ENCODE results near the gene FAHD1. TPM values are rescaled to one million over a fixed set of nuclear protein-coding genes. Genes with fewer than 3 reads are reported as not detected.

Gene FAHD1
- total RNA-seq, 3 donors from 2014 or later = 27.2 to 35.4 (median 29.7) TPM

Other genes with a start within 250 kb of the FAHD1 start
- gene IFT140, start 215.1 kb upstream of the FAHD1 start, total RNA-seq = 10 to 100 TPM; 17.0 to 30.1 (median 23.9) TPM
- gene CRAMP1, start 214.8 kb upstream of the FAHD1 start, total RNA-seq = 10 to 100 TPM in 2 of 3 donors, 1 to 10 TPM in 1; 9.6 to 13.8 (median 10.8) TPM
- gene JPT2, start 148.9 kb upstream of the FAHD1 start, total RNA-seq = 10 to 100 TPM; 19.2 to 44.2 (median 36.0) TPM
- gene MAPK8IP3, start 121.0 kb upstream of the FAHD1 start, total RNA-seq = 10 to 100 TPM; 41.1 to 82.6 (median 71.6) TPM
- gene NME3, start 55.7 kb upstream of the FAHD1 start, total RNA-seq = 100 to 1,000 TPM in 2 of 3 donors, 10 to 100 TPM in 1; 86.6 to 119 (median 115) TPM
- 10 to 100 TPM in 2 of 3 donors, 1 to 10 TPM in 1; 4.6 to 17.4 (median 14.0) TPM for gene EME2, start 54.4 kb upstream of the FAHD1 start, total RNA-seq
- gene MRPS34, start 54.1 kb upstream of the FAHD1 start, total RNA-seq = 10 to 100 TPM; 85.9 to 95.4 (median 87.8) TPM
- gene SPSB3, start 44.6 kb upstream of the FAHD1 start, total RNA-seq = 100 to 1,000 TPM in 1 of 3 donors, 10 to 100 TPM in 2; 84.9 to 107 (median 88.5) TPM
- gene NUBP2, start 44.2 kb upstream of the FAHD1 start, total RNA-seq = 10 to 100 TPM; 61.6 to 82.6 (median 80.3) TPM
- gene IGFALS, start 33.5 kb upstream of the FAHD1 start, total RNA-seq = under 1 TPM; 0.32 to 0.44 (median 0.33) TPM
- 100 to 1,000 TPM in 1 of 3 donors, 10 to 100 TPM in 2; 61.9 to 114 (median 74.7) TPM for gene HAGH, start 381 bp upstream of the FAHD1 start, total RNA-seq
- gene MEIOB, start 45.0 kb downstream of the FAHD1 start, total RNA-seq = not detected
- not detected for gene HS3ST6, start 91.2 kb downstream of the FAHD1 start, total RNA-seq
- 10 to 100 TPM; 12.1 to 17.4 (median 17.0) TPM for gene MSRB1, start 116.0 kb downstream of the FAHD1 start, total RNA-seq
- gene RPL3L, start 127.5 kb downstream of the FAHD1 start, total RNA-seq = not detected
- gene NDUFB10, start 132.3 kb downstream of the FAHD1 start, total RNA-seq = 100 to 1,000 TPM; 114 to 233 (median 144) TPM
- 1,000 to 10,000 TPM; 1,340 to 2,607 (median 1,661) TPM for gene RPS2, start 137.6 kb downstream of the FAHD1 start, total RNA-seq
- gene RNF151, start 139.7 kb downstream of the FAHD1 start, total RNA-seq = under 1 TPM in 1 of 3 donors, not detected in 2; 0.98 TPM
- gene TBL3, start 144.8 kb downstream of the FAHD1 start, total RNA-seq = 10 to 100 TPM; 32.9 to 42.3 (median 33.1) TPM
- gene NOXO1, start 154.3 kb downstream of the FAHD1 start, total RNA-seq = under 1 TPM in 2 of 3 donors, not detected in 1; 0.88 to 0.98 TPM
- 10 to 100 TPM; 15.7 to 18.1 (median 17.9) TPM for gene GFER, start 157.0 kb downstream of the FAHD1 start, total RNA-seq
- 1 to 10 TPM in 1 of 3 donors, under 1 TPM in 2; 0.44 to 2.0 (median 0.64) TPM for gene SYNGR3, start 162.8 kb downstream of the FAHD1 start, total RNA-seq
- 10 to 100 TPM; 16.0 to 25.2 (median 22.2) TPM for gene ZNF598, start 182.6 kb downstream of the FAHD1 start, total RNA-seq
- gene NPW, start 192.6 kb downstream of the FAHD1 start, total RNA-seq = not detected
- 10 to 100 TPM; 31.5 to 58.3 (median 38.9) TPM for gene NHERF2, start 199.7 kb downstream of the FAHD1 start, total RNA-seq
- gene NTHL1, start 220.6 kb downstream of the FAHD1 start, total RNA-seq = 10 to 100 TPM; 10.6 to 27.9 (median 16.1) TPM
- 10 to 100 TPM; 41.6 to 52.4 (median 48.9) TPM for gene TSC2, start 220.8 kb downstream of the FAHD1 start, total RNA-seq

Measured in breast epithelium (tissue), 3 donors.